Measurements from ENCODE around the gene AGPAT4. TPM values are rescaled to one million over a fixed set of nuclear protein-coding genes. Genes with fewer than 3 reads are reported as not detected.

AGPAT4 gene
- total RNA-seq, 4 donors from 2014 or later: 0.53 to 11.6 (median 3.3) TPM

- Histone ChIP-seq H3K4me3 (no peak overlapping the region), H3K27me3 (no peaks in the 10 kb centered on the region), H3K27ac (no peak overlapping the region), H3K4me1 (no peaks in the 10 kb centered on the region), H3K36me3 (peaks cover 0 to 3% (median 0%) of the 10 kb centered on the region in 3 donors), H3K9me3 (no peaks in the 10 kb centered on the region)
- TF ChIP-seq POLR2A (IDR thresholded peaks at IDR 0.05) (no peak), CTCF (IDR thresholded peaks at IDR 0.05) (no peak)
- DNase-seq: no peak
Observed at GRCh38 chr6:161137839-161138542, 135.9 kb downstream of the AGPAT4 start.

GRCh38 chr6:161137320-161137719 lies 136.5 kb downstream of the AGPAT4 start:
- TF ChIP-seq CTCF (IDR thresholded peaks at IDR 0.05) (no peak), POLR2A (IDR thresholded peaks at IDR 0.05) (no peak)

GRCh38 chr6:161136655-161137054 lies 137.2 kb downstream of the AGPAT4 start:
- Histone ChIP-seq H3K9me3 (no peaks in the 10 kb centered on the region), H3K27ac (no peak overlapping the region), H3K4me3 (no peak overlapping the region), H3K36me3 (peaks cover 0 to 3% (median 0%) of the 10 kb centered on the region in 3 donors), H3K27me3 (no peaks in the 10 kb centered on the region), H3K4me1 (no peaks in the 10 kb centered on the region)
- no peak for TF ChIP-seq CTCF (IDR thresholded peaks at IDR 0.05)
- no peak for TF ChIP-seq POLR2A (IDR thresholded peaks at IDR 0.05)
- DNase-seq: no peak

More at GRCh38 chr6:161137320-161137719, 136.5 kb downstream of the AGPAT4 start:
- Histone ChIP-seq H3K36me3 (peaks cover 0 to 3% (median 0%) of the 10 kb centered on the region in 3 donors), H3K27ac (no peak overlapping the region), H3K27me3 (no peaks in the 10 kb centered on the region), H3K4me3 (no peak overlapping the region), H3K4me1 (no peaks in the 10 kb centered on the region), H3K9me3 (no peaks in the 10 kb centered on the region)
- no peak for DNase-seq

- H3K9me3 ChIP-seq: no peaks in the 10 kb centered on the region
- peaks cover 0 to 3% (median 0%) of the 10 kb centered on the region in 3 donors for H3K36me3 ChIP-seq
- H3K27ac ChIP-seq: no peak overlapping the region
- no peaks in the 10 kb centered on the region for H3K27me3 ChIP-seq
- TF ChIP-seq POLR2A (IDR thresholded peaks at IDR 0.05): no peak
- no peaks in the 10 kb centered on the region for H3K4me1 ChIP-seq
- no peak for DNase-seq
- no peak overlapping the region for H3K4me3 ChIP-seq
Observed at GRCh38 chr6:161135695-161136591, 137.9 kb downstream of the AGPAT4 start.

GRCh38 chr6:161134550-161135298 lies 139.1 kb downstream of the AGPAT4 start:
- Histone ChIP-seq H3K27ac (no peak overlapping the region), H3K4me3 (no peak overlapping the region), H3K36me3 (peaks cover 0 to 3% (median 0%) of the 10 kb centered on the region in 3 donors), H3K27me3 (no peaks in the 10 kb centered on the region), H3K4me1 (no peaks in the 10 kb centered on the region), H3K9me3 (no peaks in the 10 kb centered on the region)
- DNase-seq: no peak
- TF ChIP-seq POLR2A (IDR thresholded peaks at IDR 0.05) (no peak), CTCF (IDR thresholded peaks at IDR 0.05) (no peak)
